ENCODE results near the gene KLK10.

The KLK10 gene, protein sequence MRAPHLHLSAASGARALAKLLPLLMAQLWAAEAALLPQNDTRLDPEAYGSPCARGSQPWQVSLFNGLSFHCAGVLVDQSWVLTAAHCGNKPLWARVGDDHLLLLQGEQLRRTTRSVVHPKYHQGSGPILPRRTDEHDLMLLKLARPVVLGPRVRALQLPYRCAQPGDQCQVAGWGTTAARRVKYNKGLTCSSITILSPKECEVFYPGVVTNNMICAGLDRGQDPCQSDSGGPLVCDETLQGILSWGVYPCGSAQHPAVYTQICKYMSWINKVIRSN

GRCh38 chr19:51019544-51019925 lies at the start of gene KLK10:
Gene KLK10 (minus strand): TSS chr19:51019709. CDS start chr19:51019130, 579 bp downstream.
- H3K4me3 ChIP-seq (ENCODE audit: control insufficient read depth, low read depth, low read length): no peak within 1 kb of the TSS; the same call in 1 of the 2 replicates
- TF ChIP-seq, protein P1, sequence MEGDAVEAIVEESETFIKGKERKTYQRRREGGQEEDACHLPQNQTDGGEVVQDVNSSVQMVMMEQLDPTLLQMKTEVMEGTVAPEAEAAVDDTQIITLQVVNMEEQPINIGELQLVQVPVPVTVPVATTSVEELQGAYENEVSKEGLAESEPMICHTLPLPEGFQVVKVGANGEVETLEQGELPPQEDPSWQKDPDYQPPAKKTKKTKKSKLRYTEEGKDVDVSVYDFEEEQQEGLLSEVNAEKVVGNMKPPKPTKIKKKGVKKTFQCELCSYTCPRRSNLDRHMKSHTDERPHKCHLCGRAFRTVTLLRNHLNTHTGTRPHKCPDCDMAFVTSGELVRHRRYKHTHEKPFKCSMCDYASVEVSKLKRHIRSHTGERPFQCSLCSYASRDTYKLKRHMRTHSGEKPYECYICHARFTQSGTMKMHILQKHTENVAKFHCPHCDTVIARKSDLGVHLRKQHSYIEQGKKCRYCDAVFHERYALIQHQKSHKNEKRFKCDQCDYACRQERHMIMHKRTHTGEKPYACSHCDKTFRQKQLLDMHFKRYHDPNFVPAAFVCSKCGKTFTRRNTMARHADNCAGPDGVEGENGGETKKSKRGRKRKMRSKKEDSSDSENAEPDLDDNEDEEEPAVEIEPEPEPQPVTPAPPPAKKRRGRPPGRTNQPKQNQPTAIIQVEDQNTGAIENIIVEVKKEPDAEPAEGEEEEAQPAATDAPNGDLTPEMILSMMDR (IDR thresholded peaks at IDR 0.05; ENCODE audit: control insufficient read depth, insufficient read depth, low read depth, low read length, missing control alignments): no peak
- no peak for DNase-seq (ENCODE audit: low read depth)

DNA sequence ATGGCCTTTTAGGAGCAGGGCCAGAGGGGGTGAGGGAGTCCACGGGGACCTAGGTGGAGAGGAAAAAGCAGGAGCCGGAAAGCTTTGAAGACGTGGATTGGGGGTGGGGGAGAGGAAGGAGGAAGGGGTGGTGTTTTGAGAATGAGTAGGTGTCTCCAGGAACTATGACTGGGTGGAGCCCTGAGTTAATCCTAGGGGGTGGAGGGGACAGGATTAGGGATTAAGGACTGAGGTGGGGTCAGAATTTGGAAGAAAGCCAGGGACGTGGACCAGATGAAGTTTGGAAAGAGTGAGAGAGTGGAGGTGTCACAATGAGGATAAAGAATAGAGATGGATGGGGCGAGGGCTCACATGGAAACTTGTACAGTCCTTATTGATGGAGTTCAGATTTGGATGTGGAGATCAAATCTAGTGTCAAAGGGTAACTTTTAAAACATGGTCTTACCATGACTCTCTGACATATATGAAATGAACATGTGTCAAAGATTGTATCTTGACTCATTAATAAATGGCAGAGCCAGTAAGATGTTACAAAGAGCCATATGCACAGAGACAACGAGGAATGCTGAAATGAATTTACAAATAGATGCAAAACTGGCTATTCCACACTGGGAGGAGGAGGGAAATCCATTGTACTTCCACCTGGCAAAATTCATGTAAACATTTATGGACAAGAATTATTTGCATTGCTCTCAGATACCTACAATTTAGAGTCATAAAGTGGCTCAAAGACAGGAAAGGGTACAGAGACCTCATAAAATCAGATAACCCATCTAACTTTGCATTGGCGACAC lies 47.1 kb upstream of the KLK10 start:
- no peak overlapping the region for H3K4me3 ChIP-seq (ENCODE audit: control insufficient read depth, low read depth, low read length)
- no peak for DNase-seq (ENCODE audit: low read depth)

GRCh38 chr19:51065221-51065960 lies 45.9 kb upstream of the KLK10 start:
- no peak for DNase-seq (ENCODE audit: low read depth)
- TF ChIP-seq, protein P1 (IDR thresholded peaks at IDR 0.05; ENCODE audit: control insufficient read depth, insufficient read depth, low read depth, low read length, missing control alignments): no peak
- H3K4me3 ChIP-seq (ENCODE audit: control insufficient read depth, low read depth, low read length): no peak overlapping the region

More for the DNA sequence above, 47.1 kb upstream of the KLK10 start:
- TF ChIP-seq, protein P1 (IDR thresholded peaks at IDR 0.05; ENCODE audit: control insufficient read depth, insufficient read depth, low read depth, low read length, missing control alignments): no peak

- TF ChIP-seq, protein P1 (IDR thresholded peaks at IDR 0.05; ENCODE audit: control insufficient read depth, insufficient read depth, low read depth, low read length, missing control alignments): no peak
- no peak within 1 kb of the TSS for H3K4me3 ChIP-seq (ENCODE audit: control insufficient read depth, low read depth, low read length)
These were observed 45.2 kb upstream of the KLK10 start, which contains the start of gene KLK13 for GRCh38 chr19:51064534-51065220. Gene KLK13 (minus strand): TSS chr19:51065092. CDS start chr19:51065067, 25 bp downstream.

DNA sequence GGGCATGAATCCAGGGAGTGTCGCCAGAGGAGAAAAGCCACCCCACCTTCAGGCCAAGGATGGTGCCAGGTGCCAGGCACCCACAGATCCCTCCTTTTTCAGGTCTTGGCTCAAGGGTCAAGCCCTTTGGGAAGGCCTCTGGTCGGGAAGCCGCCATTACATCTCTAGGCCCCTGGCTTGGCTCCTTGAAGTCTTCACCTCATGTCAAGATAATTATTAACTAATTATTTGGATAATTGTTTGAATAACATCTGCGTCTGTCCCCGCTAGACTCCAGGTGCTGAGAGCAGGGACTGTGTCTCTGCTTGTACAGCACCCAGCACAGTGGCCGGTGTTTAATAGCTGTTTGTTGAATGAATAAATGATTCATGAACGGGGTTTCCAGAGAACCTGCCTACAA lies 44.2 kb upstream of the KLK10 start:
- DNase-seq (ENCODE audit: low read depth): no peak
- no peak overlapping the region for H3K4me3 ChIP-seq (ENCODE audit: control insufficient read depth, low read depth, low read length)
- TF ChIP-seq, protein P1 (IDR thresholded peaks at IDR 0.05; ENCODE audit: control insufficient read depth, insufficient read depth, low read depth, low read length, missing control alignments): no peak

More at GRCh38 chr19:51064534-51065220, 45.2 kb upstream of the KLK10 start, which contains the start of gene KLK13:
- no peak for DNase-seq (ENCODE audit: low read depth)

DNA sequence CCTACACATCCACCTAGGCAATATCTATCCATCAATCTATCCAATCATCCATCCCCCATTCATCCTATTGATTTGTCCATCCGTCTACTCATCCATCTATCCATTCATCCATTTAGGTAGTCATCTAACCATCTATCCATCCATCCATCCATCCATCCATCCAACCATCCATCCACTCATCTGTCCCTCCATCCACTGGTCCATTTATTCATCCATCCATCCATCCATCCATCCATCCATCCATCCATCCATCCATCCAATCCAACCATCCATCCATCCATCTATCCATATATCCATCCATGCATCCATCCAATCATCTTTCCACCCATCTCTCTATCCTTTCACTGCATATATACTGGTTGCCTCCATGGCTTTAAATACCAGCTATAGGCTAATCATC lies 41.5 kb upstream of the KLK10 start:
- no peak for DNase-seq (ENCODE audit: low read depth)
- no peak overlapping the region for H3K4me3 ChIP-seq (ENCODE audit: control insufficient read depth, low read depth, low read length)
- TF ChIP-seq, protein P1 (IDR thresholded peaks at IDR 0.05; ENCODE audit: control insufficient read depth, insufficient read depth, low read depth, low read length, missing control alignments): no peak
